Small intestine (tissue), 7 donors: ENCODE results near the gene ANP32E. TPM values are rescaled to one million over a fixed set of nuclear protein-coding genes. Genes with fewer than 3 reads are reported as not detected.

ENCODE experiments used
- DNase-seq, 2 donors: peaks; one replicate each; pipeline versions ENCODE4 v3.0.0 to v3.0.0-alpha.2; 2013
- FAIRE-seq: peaks from 2 replicates; lab custom pipeline; 2012; peaks lifted over from hg19 to GRCh38; lab: Jason Lieb, UNC
- H3K27ac ChIP-seq, 3 donors: one replicate each; pipeline ENCODE4 v1.5.1; 2013; ENCODE audit warnings: low read length in 2 of 3, mild to moderate bottlenecking in 2 of 3, control low read depth in 1 of 3, inconsistent platforms in 1 of 3, low read depth in 1 of 3, moderate library complexity in 1 of 3
- H3K27me3 ChIP-seq, 3 donors: one replicate each; pipeline ENCODE4 v1.6.1; 2013; ENCODE audit warnings: low read length in 3 of 3, inconsistent platforms in 1 of 3; ENCODE audit not compliant: control insufficient read depth in 3 of 3, insufficient read depth in 3 of 3
- H3K36me3 ChIP-seq, 3 donors: one replicate each; pipeline ENCODE4 v1.6.1; 2013; ENCODE audit warnings: low read length in 3 of 3, inconsistent platforms in 1 of 3, low read depth in 1 of 3, mild to moderate bottlenecking in 1 of 3, moderate library complexity in 1 of 3; ENCODE audit not compliant: control insufficient read depth in 3 of 3, insufficient read depth in 2 of 3
- H3K4me1 ChIP-seq, 3 donors: one replicate each; pipeline ENCODE4 v1.6.1; 2013; ENCODE audit warnings: low read length in 2 of 3, inconsistent platforms in 1 of 3, low read depth in 1 of 3, mild to moderate bottlenecking in 1 of 3, moderate library complexity in 1 of 3; ENCODE audit not compliant: control insufficient read depth in 3 of 3, insufficient read depth in 2 of 3
- H3K4me3 ChIP-seq, 3 donors: one replicate each; pipeline ENCODE4 v1.5.1; 2013; ENCODE audit warnings: low read length in 3 of 3, control low read depth in 1 of 3, inconsistent platforms in 1 of 3, low read depth in 1 of 3, mild to moderate bottlenecking in 1 of 3, moderate library complexity in 1 of 3
- H3K9me3 ChIP-seq, 2 donors: one replicate each; pipeline ENCODE4 v1.6.1; 2013; ENCODE audit warnings: low read depth in 1 of 2, low read length in 1 of 2; ENCODE audit not compliant: control insufficient read depth in 2 of 2, insufficient read depth in 1 of 2
- WGBS, 3 donors: extraction: QIAGEN DNeasy Blood & Tissue Kit; methylation state at CpG; one replicate each; pipeline ENCODE4 v1.1.7; 2013; 5-methylcytosine and 5-hydroxymethylcytosine counted together
- polyA plus RNA-seq, 4 donors: library from polyadenylated mRNA; stranded (reverse) in 3 of 4; unstranded in 1 of 4; fragments of 200-250 nt in 3 of 4; fragments of 120-200 nt in 1 of 4; gene quantifications; one replicate each; pipeline versions ENCODE4 v1.2.1 to v1.2.3, GENCODE V29; 2013
- donor health status: healthy with polysubstance abuse.
- donor health status: control.
- donor health status: control.
- donor health status: Bipolar disorder and iron deficiency.
- donor health status: healthy.

The ANP32E gene
- polyA plus RNA-seq, 4 donors, result 13.2 to 46.7 (median 30.6) TPM

DNA sequence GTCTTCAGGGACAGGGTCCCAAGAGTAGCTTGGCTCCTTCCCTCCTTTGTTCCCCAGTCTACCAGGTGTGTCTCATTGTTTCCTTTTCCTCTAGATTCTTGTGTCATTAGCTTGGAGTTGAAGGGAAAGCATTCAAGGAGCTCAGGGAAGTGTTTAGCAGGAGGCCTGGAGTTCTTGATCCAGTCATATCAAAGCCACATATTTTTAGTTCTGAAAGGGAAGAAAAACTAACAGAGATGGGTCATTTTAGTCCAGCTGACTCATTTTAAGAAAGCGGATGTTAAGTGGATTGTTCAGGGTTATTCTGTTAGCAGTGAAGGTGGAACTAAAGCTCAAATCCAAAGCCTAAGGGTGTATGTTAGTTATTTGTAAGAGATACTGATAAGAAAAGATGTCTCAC is 37.4 kb upstream of the ANP32E start:
- WGBS, 3 donors, result 70 to 92% (median 89%) methylated on average over 1 of the region's 1 CpG
- Histone ChIP-seq H3K27ac (peak overlapping the region in 1 of 3 donors; percentile 47), H3K27me3 (no peaks in the 10 kb centered on the region), H3K4me3 (no peak overlapping the region), H3K36me3 (peaks cover 0 to 5% (median 0%) of the 10 kb centered on the region in 3 donors), H3K9me3 (no peaks in the 10 kb centered on the region), H3K4me1 (peaks cover 0 to 7% (median 0%) of the 10 kb centered on the region in 3 donors)
- FAIRE-seq (no peak), DNase-seq (no peak)

DNA sequence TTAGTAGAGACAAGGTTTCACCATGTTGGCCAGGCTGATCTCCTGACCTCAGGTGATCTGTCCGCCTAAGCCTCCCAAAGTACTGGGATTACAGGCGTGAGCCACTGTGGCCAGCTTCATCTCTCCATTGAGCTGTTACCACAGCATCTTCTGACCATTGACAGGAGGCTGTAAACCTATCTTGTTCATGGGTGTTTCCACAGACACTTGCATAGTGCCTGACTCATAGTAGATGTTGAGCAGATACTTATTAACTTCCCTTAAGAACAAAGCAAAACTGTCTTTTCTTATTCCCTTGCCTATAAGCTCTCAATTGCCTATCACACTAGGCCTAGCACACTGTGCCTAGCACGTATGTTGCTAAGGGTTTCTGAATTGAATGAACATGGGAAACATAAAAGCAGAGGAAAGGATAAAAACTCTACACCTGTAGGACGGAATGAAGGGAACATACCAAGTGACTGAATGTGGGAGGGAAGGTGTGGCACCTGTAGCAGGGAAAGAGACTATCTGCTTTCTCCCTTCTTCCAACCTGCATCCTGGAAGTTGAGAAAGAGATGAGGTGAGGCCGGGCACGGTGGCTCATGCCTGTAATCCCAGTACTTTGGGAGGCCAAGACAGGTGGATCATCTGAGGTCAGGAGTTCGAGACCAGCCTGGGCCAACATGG is 35.5 kb upstream of the ANP32E start:
- Histone ChIP-seq H3K9me3 (no peaks in the 10 kb centered on the region), H3K27me3 (no peaks in the 10 kb centered on the region), H3K4me1 (peaks cover 3 to 15% (median 6%) of the 10 kb centered on the region in 3 donors), H3K36me3 (peaks cover under 1 to 20% (median 3%) of the 10 kb centered on the region in 3 donors), H3K4me3 (no peak overlapping the region), H3K27ac (no peak overlapping the region)
- DNase-seq (no peak), FAIRE-seq (no peak)
- 91 to 98% (median 94%) methylated on average over 5 to 7 of the region's 7 CpGs for WGBS, 3 donors

DNA sequence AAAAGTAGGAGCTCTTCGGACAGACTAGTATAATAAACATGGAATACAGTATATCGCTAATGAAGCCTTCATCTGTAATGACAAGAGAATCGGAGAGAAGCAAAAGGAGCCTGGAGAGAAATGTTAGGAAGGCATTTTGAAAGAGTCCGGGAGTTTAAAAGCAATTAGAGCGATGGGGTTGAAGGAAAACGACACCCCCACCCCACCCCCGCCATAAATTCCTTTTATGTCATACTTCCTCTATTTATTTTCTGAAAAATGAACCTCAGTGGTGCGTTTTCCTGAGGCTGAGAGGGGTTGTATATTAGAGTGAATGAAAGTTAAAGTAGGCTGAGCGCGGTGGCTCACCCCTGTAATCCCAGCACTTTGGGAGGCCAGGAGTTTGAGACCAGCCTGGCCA is 33.5 kb upstream of the ANP32E start:
- H3K27ac ChIP-seq, result peak overlapping the region in 2 of 3 donors; percentile 80 to 92
- H3K9me3 ChIP-seq, result no peaks in the 10 kb centered on the region
- DNase-seq, result no peak
- H3K4me1 ChIP-seq, result peaks cover 3 to 15% (median 6%) of the 10 kb centered on the region in 3 donors
- FAIRE-seq, result no peak
- peak overlapping the region in 2 of 3 donors; percentile 86 to 94 for H3K4me3 ChIP-seq
- no peaks in the 10 kb centered on the region for H3K27me3 ChIP-seq
- H3K36me3 ChIP-seq, result peaks cover 7 to 27% (median 10%) of the 10 kb centered on the region in 3 donors
- WGBS, 3 donors, result 28 to 37% (median 35%) methylated on average over 10 of the region's 10 CpGs

DNA sequence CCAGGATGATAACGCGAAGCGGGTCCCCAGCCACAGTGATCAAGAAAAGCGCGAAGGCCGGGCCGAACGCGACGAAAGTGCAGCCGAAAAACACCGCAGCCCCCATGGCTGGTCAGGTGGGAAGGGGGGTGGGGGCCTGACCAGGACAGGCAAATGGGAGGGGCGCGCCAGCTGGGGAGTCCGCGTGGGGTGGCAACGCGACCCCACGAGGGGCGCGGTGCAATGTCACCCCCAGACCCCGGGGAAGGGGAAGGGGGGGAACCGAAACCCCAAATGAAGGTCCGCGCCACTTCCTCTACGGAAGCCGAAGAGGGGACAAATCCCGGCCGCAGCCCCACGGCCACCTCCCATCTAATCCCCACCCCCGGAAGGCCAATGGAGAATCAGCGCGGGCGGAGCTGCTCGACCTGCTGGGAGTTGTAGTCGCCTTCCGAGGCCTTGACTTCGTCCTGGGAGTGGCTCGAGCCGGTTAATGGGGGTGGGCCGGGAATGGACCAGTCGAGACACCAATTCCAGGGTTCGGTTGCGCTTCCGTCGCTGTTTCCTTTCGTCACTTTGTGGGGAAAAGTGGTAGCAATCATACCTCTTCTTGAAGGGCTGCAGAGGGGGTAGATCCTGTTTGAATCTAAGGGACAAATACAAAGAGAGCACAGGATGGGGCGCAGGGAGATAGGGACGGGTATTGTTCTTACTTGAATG is 32.9 kb upstream of the ANP32E start, which contains the start of gene APH1A:
APH1A (minus strand) TSS at position 312 of the 699 bp plus-strand sequence; CDS start at position 106, 206 bp downstream.
- peak within 1 kb of the TSS; percentile 86 to 94 (median 90) for H3K4me3 ChIP-seq
- DNase-seq, result peak; percentile 97 to 98
- H3K27me3 ChIP-seq, result no peaks in the 10 kb centered on the region
- H3K4me1 ChIP-seq, result peaks cover 3 to 15% (median 6%) of the 10 kb centered on the region in 3 donors
- no peaks in the 10 kb centered on the region for H3K9me3 ChIP-seq
- H3K36me3 ChIP-seq, result peaks cover 7 to 27% (median 10%) of the 10 kb centered on the region in 3 donors
- H3K27ac ChIP-seq, result peak within 1 kb of the TSS; percentile 68 to 92 (median 80)
- FAIRE-seq, result no peak
- WGBS, 3 donors, result 0 to 1% (median 0%) methylated on average over 38 to 49 of the region's 49 CpGs

DNA sequence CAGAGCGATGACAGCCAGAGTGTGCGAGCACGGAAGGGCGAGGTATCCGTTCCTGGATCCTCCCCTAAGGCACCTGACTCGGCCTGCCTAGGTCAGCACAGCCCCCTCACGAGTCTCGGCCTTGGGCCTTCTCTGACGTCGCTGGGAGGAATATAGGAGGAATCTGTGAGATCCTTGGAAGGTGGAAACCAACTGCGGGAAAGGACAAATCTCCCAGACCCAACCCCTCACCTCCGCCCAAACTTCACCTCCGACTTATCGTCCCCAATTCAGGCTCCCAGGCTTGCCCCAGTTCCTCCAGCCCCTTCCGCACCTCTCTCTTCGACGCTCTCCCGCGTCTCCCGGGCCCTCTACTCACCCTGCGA is 32.4 kb upstream of the ANP32E start:
- peaks cover 3 to 15% (median 6%) of the 10 kb centered on the region in 3 donors for H3K4me1 ChIP-seq
- H3K4me3 ChIP-seq, result peak overlapping the region; percentile 86 to 94 (median 90)
- H3K27me3 ChIP-seq, result no peaks in the 10 kb centered on the region
- H3K9me3 ChIP-seq, result no peaks in the 10 kb centered on the region
- peaks cover 7 to 27% (median 10%) of the 10 kb centered on the region in 3 donors for H3K36me3 ChIP-seq
- H3K27ac ChIP-seq, result peak overlapping the region; percentile 68 to 92 (median 80)
- DNase-seq (peak; percentile 60 to 86), FAIRE-seq (no peak)
- WGBS, 3 donors, result 0% methylated on average over 21 of the region's 21 CpGs

DNA sequence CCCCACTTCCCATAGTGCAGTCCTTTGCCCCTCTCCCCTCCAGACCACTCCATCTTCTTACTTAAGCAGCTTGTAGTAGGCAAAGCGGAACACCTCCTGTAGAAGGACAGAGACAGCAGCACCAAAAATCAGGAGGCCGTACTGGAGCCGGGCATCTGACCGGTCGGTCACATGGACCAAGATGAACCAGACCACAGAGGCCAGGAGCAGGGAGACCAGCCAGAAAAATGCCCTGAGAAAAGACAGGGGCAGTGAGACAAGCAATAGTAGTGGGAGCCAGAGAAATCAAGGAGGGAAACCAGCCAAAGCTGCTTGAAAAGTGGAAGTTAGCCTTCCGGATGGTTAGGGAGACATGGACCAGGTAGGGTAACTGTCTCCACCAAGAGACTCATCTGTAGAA is 32.0 kb upstream of the ANP32E start:
- 18 to 30% (median 24%) methylated on average over 6 of the region's 6 CpGs for WGBS, 3 donors
- no peaks in the 10 kb centered on the region for H3K27me3 ChIP-seq
- H3K9me3 ChIP-seq, result no peaks in the 10 kb centered on the region
- peak overlapping the region; percentile 86 to 94 (median 90) for H3K4me3 ChIP-seq
- DNase-seq, result no peak
- H3K4me1 ChIP-seq, result peaks cover 3 to 15% (median 6%) of the 10 kb centered on the region in 3 donors
- peaks cover 7 to 27% (median 10%) of the 10 kb centered on the region in 3 donors for H3K36me3 ChIP-seq
- peak overlapping the region; percentile 68 to 92 (median 80) for H3K27ac ChIP-seq
- FAIRE-seq, result no peak

DNA sequence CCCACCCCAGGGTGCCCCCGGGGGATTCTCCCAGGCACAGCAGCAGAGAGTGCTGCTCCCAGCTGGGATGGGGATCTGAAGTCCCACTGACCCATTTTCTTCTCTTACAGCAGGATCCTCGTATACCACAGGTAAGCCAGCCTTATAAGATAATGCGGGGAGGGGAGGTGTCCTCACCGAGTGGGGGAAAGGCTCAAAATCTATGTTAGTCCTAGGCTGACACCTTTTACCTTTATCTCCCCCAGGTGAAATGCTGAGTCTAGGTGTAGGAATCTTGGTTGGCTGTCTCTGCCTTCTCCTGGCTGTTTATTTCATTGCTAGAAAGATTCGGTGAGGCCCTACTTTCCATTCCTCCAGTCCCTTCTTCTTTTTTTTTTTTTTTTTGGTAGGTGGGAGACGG is 27.6 kb upstream of the ANP32E start:
- FAIRE-seq (no peak), DNase-seq (no peak)
- no peak overlapping the region for H3K27ac ChIP-seq
- peaks cover 3 to 21% (median 6%) of the 10 kb centered on the region in 3 donors for H3K4me1 ChIP-seq
- no peaks in the 10 kb centered on the region for H3K9me3 ChIP-seq
- peaks cover 7 to 27% (median 10%) of the 10 kb centered on the region in 3 donors for H3K36me3 ChIP-seq
- 76 to 85% (median 84%) methylated on average over 6 of the region's 6 CpGs for WGBS, 3 donors
- no peak overlapping the region for H3K4me3 ChIP-seq
- peaks cover 0 to 4% (median 0%) of the 10 kb centered on the region in 3 donors for H3K27me3 ChIP-seq
